ENCODE data around the gene RUBCN. TPM values are rescaled to one million over a fixed set of nuclear protein-coding genes. Genes with fewer than 3 reads are reported as not detected.

The RUBCN gene
- 8.6 and 15.3 TPM in 2 replicates for polyA plus RNA-seq (2011; rRNA removed)
- 16.4 and 19.1 TPM in 2 replicates for polyA minus RNA-seq (2011; rRNA and poly(A)+ RNA removed)

GRCh38 chr3:197736491-197737318, at the start of gene RUBCN:
TSS of gene RUBCN (minus strand) at chr3:197736904. CDS start at chr3:197736719, 185 bp downstream.
- peak; percentile 74 for DNase-seq (ENCODE audit: low read depth)
- ChIA-PET POLR2A (no interaction called here), CTCF (interaction anchor here (0.5 to 1.0 kb wide), 2 partner anchors 14 to 692 kb away, joined by 3 to 4 read pairs; no protein-coding TSS in a partner anchor)
- no peak for TF ChIP-seq CTCF (IDR thresholded peaks at IDR 0.05; ENCODE audit: insufficient read depth, low read depth, low read length)
- Histone ChIP-seq H3K36me3 (ENCODE audit: control insufficient read depth, insufficient read depth, low read length) (no peaks in the 10 kb centered on the region), H3K27me3 (ENCODE audit: control insufficient read depth, insufficient read depth, low read length) (no peaks in the 10 kb centered on the region), H3K4me3 (ENCODE audit: low read depth, low read length) (peak within 1 kb of the TSS; percentile 91)

GRCh38 chr3:197784019-197784585, 47.4 kb upstream of the RUBCN start:
- Histone ChIP-seq H3K36me3 (ENCODE audit: control insufficient read depth, insufficient read depth, low read length) (peaks cover 5% of the 10 kb centered on the region), H3K27me3 (ENCODE audit: control insufficient read depth, insufficient read depth, low read length) (no peaks in the 10 kb centered on the region), H3K4me3 (ENCODE audit: low read depth, low read length) (no peak overlapping the region)
- POLR2A ChIA-PET: no interaction called here
- TF ChIP-seq CTCF (IDR thresholded peaks at IDR 0.05; ENCODE audit: insufficient read depth, low read depth, low read length): no peak
- CTCF ChIA-PET: no interaction called here
- no peak for DNase-seq (ENCODE audit: low read depth)

GRCh38 chr3:197782230-197782629, 45.5 kb upstream of the RUBCN start:
- Histone ChIP-seq H3K27me3 (ENCODE audit: control insufficient read depth, insufficient read depth, low read length) (no peaks in the 10 kb centered on the region), H3K36me3 (ENCODE audit: control insufficient read depth, insufficient read depth, low read length) (peaks cover 7% of the 10 kb centered on the region), H3K4me3 (ENCODE audit: low read depth, low read length) (no peak overlapping the region)
- ChIA-PET CTCF (no interaction called here), POLR2A (no interaction called here)
- no peak for DNase-seq (ENCODE audit: low read depth)
- TF ChIP-seq CTCF (IDR thresholded peaks at IDR 0.05; ENCODE audit: insufficient read depth, low read depth, low read length): no peak

GRCh38 chr3:197775317-197775716, 38.6 kb upstream of the RUBCN start:
- Histone ChIP-seq H3K36me3 (ENCODE audit: control insufficient read depth, insufficient read depth, low read length) (peaks cover 22% of the 10 kb centered on the region), H3K4me3 (ENCODE audit: low read depth, low read length) (no peak overlapping the region), H3K27me3 (ENCODE audit: control insufficient read depth, insufficient read depth, low read length) (no peaks in the 10 kb centered on the region)
- ChIA-PET POLR2A (no interaction called here), CTCF (no interaction called here)
- DNase-seq (ENCODE audit: low read depth): no peak
- no peak for TF ChIP-seq CTCF (IDR thresholded peaks at IDR 0.05; ENCODE audit: insufficient read depth, low read depth, low read length)

DNA sequence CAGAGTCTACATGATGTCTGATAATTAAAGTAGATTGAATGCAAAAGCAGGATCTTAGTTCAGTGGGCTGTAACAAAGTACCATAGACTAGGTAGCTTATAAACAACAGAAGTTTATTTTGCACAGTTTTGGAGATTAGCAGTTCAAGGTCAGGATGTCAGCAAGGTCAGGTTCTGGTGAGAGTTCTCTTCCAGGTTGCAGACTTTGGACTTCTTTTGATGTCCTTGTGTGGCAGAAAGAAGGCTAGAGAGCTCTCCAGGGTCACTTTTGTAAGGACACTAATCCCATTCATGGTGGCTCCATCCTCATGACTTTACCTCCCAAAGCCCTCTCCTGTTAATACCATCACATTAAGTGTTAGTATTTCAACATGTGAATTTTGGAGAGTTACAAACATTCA, 25.1 kb upstream of the RUBCN start:
- no peak for DNase-seq (ENCODE audit: low read depth)
- Histone ChIP-seq H3K4me3 (ENCODE audit: low read depth, low read length) (no peak overlapping the region), H3K27me3 (ENCODE audit: control insufficient read depth, insufficient read depth, low read length) (no peaks in the 10 kb centered on the region), H3K36me3 (ENCODE audit: control insufficient read depth, insufficient read depth, low read length) (peaks cover 2% of the 10 kb centered on the region; the same call in 1 of the 2 replicates)
- CTCF ChIA-PET: no interaction called here
- POLR2A ChIA-PET: no interaction called here
- no peak for TF ChIP-seq CTCF (IDR thresholded peaks at IDR 0.05; ENCODE audit: insufficient read depth, low read depth, low read length)

Measured in BJ (cell line).